Kidney glomerular epithelial cell (primary cell): ENCODE data around the gene RNF123.
A peak's percentile ranks its signal among the peaks of the same experiment; 100 is the strongest.
"Not testable (repeated sequence)": the region's sequence is repeated elsewhere in the genome, so short reads cannot be mapped to it uniquely, and the experiment has no call there.

Source experiments
- DNase-seq: peaks from one replicate; lab custom pipeline; 2025; lab: John Stamatoyannopoulos, UW

Gene RNF123

DNA sequence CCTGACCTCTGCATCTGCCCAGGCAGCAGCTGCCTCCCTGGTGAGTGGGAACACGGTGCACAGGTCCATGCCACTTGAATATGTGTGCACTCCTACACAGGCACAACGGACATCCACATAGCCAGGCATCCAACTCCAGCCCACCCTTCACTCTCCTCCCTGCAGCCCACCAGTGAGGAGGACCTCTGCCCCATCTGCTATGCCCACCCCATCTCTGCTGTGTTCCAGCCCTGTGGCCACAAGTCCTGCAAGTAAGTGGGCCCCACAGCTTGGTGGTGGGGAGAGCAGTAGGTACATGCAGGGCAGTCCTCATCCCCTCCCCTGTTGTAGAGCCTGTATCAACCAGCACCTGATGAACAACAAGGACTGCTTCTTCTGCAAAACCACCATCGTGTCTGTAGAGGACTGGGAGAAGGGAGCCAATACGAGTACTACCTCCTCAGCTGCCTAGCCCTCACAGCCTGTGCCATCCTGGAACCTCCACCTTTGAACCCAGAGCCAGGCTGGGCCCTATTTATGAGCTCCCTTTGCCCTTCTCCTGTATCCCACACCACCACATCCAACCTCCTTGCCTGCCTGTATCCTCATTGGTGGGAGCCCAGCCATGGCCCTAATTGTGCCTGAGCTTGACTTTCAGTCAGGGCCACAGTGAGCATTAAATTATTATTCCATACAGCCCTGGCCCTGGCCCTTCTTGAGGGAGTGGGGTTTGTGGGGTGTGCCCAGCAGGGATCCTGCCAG is 31.7 kb downstream of the RNF123 start:
- no peak for DNase-seq

DNA sequence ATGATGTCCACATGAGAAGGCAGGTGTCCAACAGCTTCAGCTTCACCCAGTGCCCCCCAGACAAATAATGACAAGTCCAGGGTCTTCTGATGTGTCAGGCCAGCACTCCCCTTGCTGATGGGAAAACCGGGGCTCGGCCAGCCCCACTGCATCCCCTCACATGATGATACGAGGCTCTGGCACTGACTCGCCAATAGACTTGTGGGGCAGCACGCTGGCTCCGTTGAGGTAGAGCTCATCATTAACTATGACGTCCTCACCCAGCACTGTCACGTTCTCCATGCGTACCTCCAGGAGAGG is 32.2 kb downstream of the RNF123 start:
- DNase-seq: no peak

GRCh38 chr3:49721896-49722781 is 32.8 kb downstream of the RNF123 start:
- DNase-seq: no peak

DNA sequence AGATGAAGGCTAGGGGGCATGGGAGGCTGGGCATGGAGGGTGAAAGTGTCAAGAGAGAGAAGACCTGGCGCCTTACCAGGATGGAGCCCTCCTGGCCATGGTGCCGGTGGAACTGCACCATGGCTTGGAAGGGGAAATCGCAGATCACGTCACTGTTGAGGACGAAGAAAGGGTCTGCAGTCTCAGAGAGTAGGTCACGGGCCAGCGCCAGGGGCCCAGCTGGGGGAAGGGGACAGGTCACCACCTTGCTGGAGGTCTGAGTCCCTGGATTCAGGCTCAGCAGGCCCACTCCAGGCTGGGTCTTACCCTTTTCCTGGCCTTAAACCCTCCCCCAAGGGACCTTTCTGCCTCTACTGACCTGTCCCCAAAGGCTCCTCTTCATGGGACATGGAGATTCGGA is 33.5 kb downstream of the RNF123 start:
- no peak for DNase-seq

DNA sequence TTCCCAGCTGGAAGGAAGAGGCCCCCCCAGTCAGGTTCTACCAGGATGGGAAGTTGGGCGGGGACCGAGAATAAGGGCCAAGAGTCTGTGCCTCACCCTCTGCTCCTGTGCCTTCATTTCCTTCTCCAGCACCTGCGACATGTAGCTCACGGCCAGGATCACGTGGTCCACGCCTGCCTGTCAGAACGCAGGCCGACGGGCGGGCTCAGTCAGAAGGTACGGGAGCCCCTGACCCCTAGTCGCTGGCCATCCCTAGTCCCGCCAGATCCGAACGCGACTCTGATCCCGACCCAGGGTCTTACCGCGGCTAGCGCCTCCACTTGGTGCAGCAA is 33.9 kb downstream of the RNF123 start:
- no peak for DNase-seq

DNA sequence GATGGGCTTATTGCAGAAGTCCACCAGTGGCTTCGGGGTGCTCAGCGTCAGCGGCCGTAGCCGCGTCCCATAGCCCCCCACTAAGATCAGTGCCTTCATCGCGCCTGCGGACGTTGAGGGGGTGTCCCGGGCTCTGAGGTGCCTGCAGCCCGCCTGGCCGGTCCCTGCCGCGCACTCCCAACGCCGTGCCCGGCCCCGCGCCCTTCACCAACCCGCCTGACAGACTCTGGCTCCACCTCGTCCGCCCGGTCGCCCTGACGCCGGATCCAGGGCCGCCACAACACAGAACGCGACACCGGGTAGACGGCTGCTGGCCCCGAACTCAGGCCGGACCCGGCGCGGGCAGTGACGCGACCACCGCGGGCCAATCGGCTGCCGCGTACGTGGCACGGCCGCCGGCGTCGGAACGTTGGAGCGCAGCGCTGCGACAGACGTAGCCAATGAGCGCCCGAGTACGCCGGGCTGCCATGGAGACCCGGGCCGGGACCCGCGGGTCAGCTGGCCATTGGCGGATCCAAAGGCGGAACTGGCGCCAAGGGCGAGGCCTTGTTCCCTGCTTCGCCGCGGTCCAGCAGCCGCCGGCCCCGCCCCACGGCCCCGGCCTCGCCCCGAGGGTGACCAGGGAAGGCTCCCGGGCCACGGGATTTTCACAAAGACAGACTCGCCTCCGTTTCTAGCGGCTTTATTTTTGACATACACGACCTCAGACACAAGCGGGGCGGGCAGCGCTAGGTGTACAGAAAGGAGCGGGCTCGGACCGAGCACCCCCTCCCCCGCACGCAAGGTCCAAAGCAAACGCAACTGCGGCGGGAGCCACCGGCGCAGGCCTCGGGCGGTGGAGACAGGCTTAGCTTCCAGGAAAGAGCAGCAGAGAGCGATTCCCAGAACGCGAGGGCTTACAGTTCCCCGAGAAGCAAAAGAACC is 34.5 kb downstream of the RNF123 start, which contains the start of gene GMPPB:
Gene GMPPB, minus strand, starts transcription at position 324 of the 924 bp plus-strand sequence. Its CDS starts 225 bp downstream, at position 99.
- DNase-seq: peak; percentile 91

- no peak for DNase-seq
These were observed 35.2 kb downstream of the RNF123 start for GRCh38 chr3:49724586-49724985.

DNA sequence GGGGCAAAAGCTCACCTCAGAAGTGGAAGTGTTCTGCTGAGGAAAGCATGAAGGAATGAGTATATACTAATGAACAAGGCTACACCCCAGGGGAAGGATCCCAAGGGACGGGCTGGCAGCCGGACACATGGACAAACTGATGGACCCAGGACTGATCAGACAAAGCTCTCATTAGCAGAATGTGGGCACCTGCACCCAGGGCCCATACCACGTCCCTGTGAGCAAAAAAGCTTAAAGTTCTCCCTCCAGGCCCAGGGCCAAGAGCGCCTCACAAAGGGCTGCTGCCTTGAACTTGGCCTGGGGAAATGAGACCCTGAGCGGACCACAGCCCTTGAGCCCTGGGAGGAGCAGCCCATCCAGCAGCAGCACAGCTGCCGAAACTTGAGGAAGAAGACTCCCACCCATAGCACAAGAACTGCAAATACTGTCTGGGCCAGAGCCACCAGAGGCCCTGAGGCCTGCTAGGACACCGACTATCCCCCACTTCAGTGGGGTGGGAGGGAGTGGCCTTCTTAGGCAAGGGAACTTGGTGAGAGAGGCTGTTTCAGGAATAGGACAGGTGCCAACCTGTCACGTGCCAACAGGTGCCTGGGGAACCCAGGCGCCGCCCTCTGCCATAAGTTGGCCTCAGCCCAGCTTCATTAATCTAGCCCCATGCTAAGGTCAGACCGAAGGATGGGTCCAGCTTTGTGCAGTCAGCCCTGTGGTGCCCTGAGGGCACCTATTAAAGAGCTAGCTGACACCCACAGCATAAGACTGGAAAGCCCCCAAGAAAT is 36.7 kb downstream of the RNF123 start:
- DNase-seq: no peak

DNA sequence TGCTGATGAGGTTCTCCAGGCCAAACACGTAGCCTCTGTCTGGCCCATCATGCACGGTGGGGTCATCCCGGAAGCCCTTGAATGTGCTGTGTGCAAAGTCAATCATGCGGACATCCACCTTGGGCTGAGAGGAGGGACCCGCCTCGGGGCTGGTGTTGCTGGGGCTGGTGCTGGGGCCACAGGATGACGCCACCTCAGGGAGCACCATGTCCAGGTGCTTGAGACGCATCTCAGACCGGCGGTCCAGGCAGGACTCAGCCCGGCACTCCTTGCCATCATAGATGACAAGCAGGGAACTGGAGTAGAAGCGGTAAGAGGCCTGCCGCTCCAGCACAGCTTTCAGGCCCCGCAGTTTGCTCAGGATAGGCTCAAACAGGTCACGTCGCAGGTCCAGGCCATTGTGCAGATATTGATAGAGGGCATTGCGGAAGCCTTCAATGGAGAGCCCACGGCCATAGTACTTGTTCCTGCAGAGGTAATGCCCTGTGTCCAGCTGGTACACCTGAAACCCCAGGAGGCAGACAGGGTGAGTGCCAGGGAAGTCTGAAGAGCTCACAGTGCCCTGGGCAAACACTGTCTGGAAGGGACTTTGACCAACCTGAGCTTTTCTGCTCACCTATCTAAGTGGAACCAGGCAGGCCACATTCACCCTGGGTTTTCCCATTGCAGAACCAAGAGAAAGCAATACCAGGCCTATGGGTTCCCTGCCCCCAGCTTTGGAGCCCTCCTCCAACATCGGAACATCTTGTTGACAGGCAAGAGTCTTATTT is 38.0 kb downstream of the RNF123 start:
- DNase-seq: no peak

GRCh38 chr3:49727924-49728361 is 38.6 kb downstream of the RNF123 start:
- DNase-seq: no peak

- no peak for DNase-seq
These were observed 40.7 kb downstream of the RNF123 start for GRCh38 chr3:49729966-49730609.

GRCh38 chr3:49732597-49732996 is 43.2 kb downstream of the RNF123 start:
- no peak for DNase-seq

DNA sequence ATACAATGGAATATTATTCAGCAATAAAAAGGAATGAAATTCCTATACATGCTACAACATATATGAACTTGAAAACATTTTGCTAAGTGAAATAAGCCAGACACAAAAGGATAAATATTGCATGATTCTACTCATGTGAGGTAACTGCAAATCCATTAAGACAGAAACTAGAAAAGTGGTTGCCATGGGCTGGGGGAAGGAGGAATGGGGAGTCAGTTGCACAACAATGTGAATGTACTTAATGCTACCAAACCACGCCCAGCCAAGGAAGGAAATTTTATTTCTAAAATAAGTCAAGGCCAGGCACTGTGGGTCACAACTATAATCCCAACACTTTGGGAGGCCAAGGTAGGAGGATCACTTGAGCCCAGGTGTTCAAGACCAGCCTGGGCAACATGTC is 44.2 kb downstream of the RNF123 start:
- no peak for DNase-seq

GRCh38 chr3:49734752-49735151 is 45.4 kb downstream of the RNF123 start:
- no peak for DNase-seq

GRCh38 chr3:49738067-49738713 is 48.8 kb downstream of the RNF123 start:
- no peak for DNase-seq

GRCh38 chr3:49740427-49740826 is 51.1 kb downstream of the RNF123 start:
- no peak for DNase-seq

DNA sequence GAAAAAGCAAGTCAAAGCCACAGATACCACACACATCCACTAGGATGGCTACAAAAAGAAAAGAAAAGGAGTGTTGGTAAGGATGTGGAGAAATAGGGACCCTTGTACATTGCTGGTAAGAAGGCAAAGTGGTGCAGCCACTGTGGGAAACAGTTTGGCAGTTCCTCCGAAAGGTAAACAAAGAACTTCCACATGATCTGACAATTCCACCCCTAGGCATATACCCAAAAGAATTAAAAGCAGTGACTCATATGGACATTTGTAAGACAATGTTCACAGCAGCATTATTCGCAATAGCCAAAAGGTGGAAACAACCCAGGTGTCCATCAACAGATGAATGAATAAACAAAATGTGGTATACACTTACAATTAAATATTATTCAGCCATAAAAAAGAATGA is 56.6 kb downstream of the RNF123 start:
- DNase-seq: no peak

GRCh38 chr3:49747792-49748480 is 58.6 kb downstream of the RNF123 start:
- DNase-seq: no peak

GRCh38 chr3:49748874-49749273 is 59.5 kb downstream of the RNF123 start:
- DNase-seq: not testable (repeated sequence)
